Tibial artery (tissue), 4 donors: ENCODE measurements around the gene ADRA1B.

ENCODE experiments used
- DNase-seq, 2 donors: peaks; one replicate each; pipeline ENCODE4 v3.0.0-alpha.2; 2019
- H3K27ac ChIP-seq, 2 donors: fragments of 200-600 bp; sonication (generic) in 1 of 2; 1 replicate in 1 of 2; 2 replicates in 1 of 2; pipeline ENCODE4 v1.5.1; 2018 to 2019; ENCODE audit warnings: mild to moderate bottlenecking in 1 of 2
- H3K27me3 ChIP-seq, 2 donors: fragments of 200-600 bp; sonication (generic) in 1 of 2; one replicate each; pipeline versions ENCODE4 v1.5.1 to v1.6.0; 2016 to 2019
- H3K36me3 ChIP-seq, 3 donors: fragments of 200-600 bp; sonication (generic) in 2 of 3; one replicate each; pipeline ENCODE4 v1.5.1; 2016 to 2019; ENCODE audit warnings: mild to moderate bottlenecking in 2 of 3
- H3K4me1 ChIP-seq, 4 donors: fragments of 200-600 bp; sonication (generic) in 2 of 4; 1 replicate in 3 of 4; 2 replicates in 1 of 4; pipeline ENCODE4 v1.5.1; 2016 to 2019
- H3K4me3 ChIP-seq, 2 donors: fragments of 200-600 bp; sonication (generic) in 1 of 2; 1 replicate in 1 of 2; 2 replicates in 1 of 2; pipeline ENCODE4 v1.5.1; 2018 to 2019; ENCODE audit warnings: mild to moderate bottlenecking in 2 of 2
- H3K9me3 ChIP-seq, 3 donors: fragments of 200-600 bp; sonication (generic) in 1 of 3; one replicate each; pipeline ENCODE4 v1.5.1; 2016 to 2019
- CTCF ChIP-seq, 2 experiments: fragments of 200-600 bp in 1 of 2; fragments of 450-650 bp in 1 of 2; IDR thresholded peaks; one replicate each; pipeline ENCODE4 v1.5.1; 2017 to 2019; ENCODE audit warnings: antibody characterized with exemption in 2 of 2, mild to moderate bottlenecking in 1 of 2, moderate library complexity in 1 of 2
- intact Hi-C: fragments of 100-400 bp; cut with DNase I; formaldehyde crosslinking; loops from one replicate; pipeline ENCODE4 v1.15.0; 2023; ENCODE audit warnings: low total_unique reads

ADRA1B gene

GRCh38 chr5:159901772-159902171, 14.5 kb upstream of the ADRA1B start:
- Histone ChIP-seq H3K4me3 (no peak overlapping the region), H3K36me3 (no peaks in the 10 kb centered on the region), H3K9me3 (no peaks in the 10 kb centered on the region), H3K27ac (no peak overlapping the region), H3K4me1 (peaks cover 0 to 27% (median 9%) of the 10 kb centered on the region in 4 donors), H3K27me3 (no peaks in the 10 kb centered on the region)
- DNase-seq = no peak
- intact Hi-C loops = no loop called here
- TF ChIP-seq CTCF (IDR thresholded peaks at IDR 0.05) = no peak

- H3K9me3 ChIP-seq = no peaks in the 10 kb centered on the region
- no peak overlapping the region for H3K27ac ChIP-seq
- DNase-seq = no peak
- no peaks in the 10 kb centered on the region for H3K36me3 ChIP-seq
- H3K4me1 ChIP-seq = peaks cover 0 to 32% (median 13%) of the 10 kb centered on the region in 4 donors
- intact Hi-C loops = no loop called here
- no peak for TF ChIP-seq CTCF (IDR thresholded peaks at IDR 0.05)
- no peak overlapping the region for H3K4me3 ChIP-seq
- H3K27me3 ChIP-seq = no peaks in the 10 kb centered on the region
Observed at GRCh38 chr5:159902444-159903121, 13.7 kb upstream of the ADRA1B start.

GRCh38 chr5:159903131-159903530, 13.2 kb upstream of the ADRA1B start:
- H3K36me3 ChIP-seq = no peaks in the 10 kb centered on the region
- H3K4me3 ChIP-seq = no peak overlapping the region
- intact Hi-C loops = no loop called here
- no peak for TF ChIP-seq CTCF (IDR thresholded peaks at IDR 0.05)
- no peaks in the 10 kb centered on the region for H3K9me3 ChIP-seq
- H3K27ac ChIP-seq = no peak overlapping the region
- H3K27me3 ChIP-seq = no peaks in the 10 kb centered on the region
- H3K4me1 ChIP-seq = peaks cover 0 to 32% (median 12%) of the 10 kb centered on the region in 4 donors
- no peak for DNase-seq

- H3K36me3 ChIP-seq = no peaks in the 10 kb centered on the region
- no peak overlapping the region for H3K4me3 ChIP-seq
- no peaks in the 10 kb centered on the region for H3K27me3 ChIP-seq
- no peak for TF ChIP-seq CTCF (IDR thresholded peaks at IDR 0.05)
- DNase-seq = no peak
- intact Hi-C loops = no loop called here
- peaks cover 0 to 47% (median 11%) of the 10 kb centered on the region in 4 donors for H3K4me1 ChIP-seq
- H3K27ac ChIP-seq = no peak overlapping the region
- H3K9me3 ChIP-seq = no peaks in the 10 kb centered on the region
Observed at GRCh38 chr5:159904874-159905273, 11.4 kb upstream of the ADRA1B start.

- Histone ChIP-seq H3K9me3 (no peaks in the 10 kb centered on the region), H3K27me3 (no peaks in the 10 kb centered on the region), H3K4me3 (no peak overlapping the region), H3K27ac (no peak overlapping the region), H3K36me3 (no peaks in the 10 kb centered on the region), H3K4me1 (peaks cover 0 to 54% (median 11%) of the 10 kb centered on the region in 4 donors)
- DNase-seq = no peak
- intact Hi-C loops = no loop called here
- TF ChIP-seq CTCF (IDR thresholded peaks at IDR 0.05) = no peak
Observed at GRCh38 chr5:159905496-159905895, 10.8 kb upstream of the ADRA1B start.
